GM12892 (cell line): ENCODE results near the gene NME3.

Experiments used
- POLR2A ChIP-seq: IDR thresholded peaks from 2 replicates; pipeline ENCODE4 v1.6.1; 2011; ENCODE audit warnings: low read depth, low read length, control low read depth
- POLR2AphosphoS5 ChIP-seq: IDR thresholded peaks from 2 replicates; pipeline ENCODE4 v1.6.1; 2011; ENCODE audit warnings: low read depth, low read length, control low read depth
- TAF1 ChIP-seq: IDR thresholded peaks from 2 replicates; pipeline ENCODE4 v1.6.1; 2011; ENCODE audit warnings: low read depth, mild to moderate bottlenecking, control low read depth, low read length, borderline replicate concordance

DNA sequence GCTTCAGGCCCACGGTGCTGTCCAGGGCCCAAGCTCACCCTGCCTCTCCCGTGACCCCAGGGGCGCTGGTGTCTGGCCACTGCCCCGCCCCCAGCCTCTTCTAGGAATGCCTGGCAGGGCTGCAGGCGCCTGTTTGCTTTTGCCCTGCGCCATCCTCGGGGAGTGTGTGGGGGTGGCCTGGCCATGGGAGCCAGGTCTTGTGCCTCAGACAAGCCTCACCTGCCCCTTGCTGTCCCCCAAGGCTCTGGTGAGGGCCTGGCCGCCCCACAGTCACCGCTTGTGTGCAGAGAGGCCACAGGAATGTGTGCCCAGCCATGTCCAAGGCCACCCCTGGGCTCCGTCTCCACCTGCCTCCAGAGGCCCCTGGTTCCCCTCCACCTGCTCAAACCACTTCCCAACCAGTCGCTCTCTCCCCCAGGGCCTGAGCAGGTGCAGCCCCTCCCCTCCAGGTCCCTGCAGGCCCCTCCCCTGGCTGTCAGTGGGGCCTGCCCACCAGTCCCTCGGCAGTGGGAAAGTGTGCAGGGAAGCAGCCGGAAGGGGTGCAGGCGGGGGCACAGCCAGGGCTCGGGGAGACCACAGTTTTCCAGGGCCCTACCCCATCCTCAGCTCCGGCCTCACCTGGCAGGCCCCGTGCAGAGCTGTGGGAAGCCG lies 23.0 kb upstream of the NME3 start:
- TF ChIP-seq POLR2A (no peak), POLR2AphosphoS5 (no peak), TAF1 (no peak)
